Measurements from ENCODE around the gene CBARP. TPM values are rescaled to one million over a fixed set of nuclear protein-coding genes. Genes with fewer than 3 reads are reported as not detected.
"Not testable (repeated sequence)": the region's sequence is repeated elsewhere in the genome, so short reads cannot be mapped to it uniquely, and the experiment has no call there.

The CBARP gene
- total RNA-seq, 1 donor from 2014 or later, result 74.7 TPM

- no peaks in the 10 kb centered on the region for H3K36me3 Mint-ChIP-seq (ENCODE audit: unreplicated experiment)
- peaks cover 4% of the 10 kb centered on the region for H3K4me1 Mint-ChIP-seq (ENCODE audit: low read depth, unreplicated experiment)
- peak overlapping the region; percentile 84 for H3K27ac Mint-ChIP-seq (ENCODE audit: unreplicated experiment)
- peaks cover 2% of the 10 kb centered on the region for H3K27me3 Mint-ChIP-seq (ENCODE audit: unreplicated experiment)
- H3K9me3 Mint-ChIP-seq (ENCODE audit: unreplicated experiment), result peaks cover 7% of the 10 kb centered on the region
- DNase-seq, result peak; percentile 88
- H3K4me3 Mint-ChIP-seq (ENCODE audit: unreplicated experiment), result peak overlapping the region; percentile 84
- TF ChIP-seq CTCF (IDR thresholded peaks at IDR 0.05; ENCODE audit: partially characterized antibody, unreplicated experiment), result peak; percentile 76
Measured at GRCh38 chr19:1248786-1249297, 11.0 kb upstream of the CBARP start.

GRCh38 chr19:1248139-1248785 is 10.5 kb upstream of the CBARP start, which contains the start of gene MIDN:
Gene MIDN, plus strand, starts transcription at chr19:1248583. Its CDS starts 1,714 bp downstream, at chr19:1250297.
- peaks cover 4% of the 10 kb centered on the region for H3K4me1 Mint-ChIP-seq (ENCODE audit: low read depth, unreplicated experiment)
- peaks cover 2% of the 10 kb centered on the region for H3K27me3 Mint-ChIP-seq (ENCODE audit: unreplicated experiment)
- H3K27ac Mint-ChIP-seq (ENCODE audit: unreplicated experiment), result peak within 1 kb of the TSS; percentile 84
- H3K9me3 Mint-ChIP-seq (ENCODE audit: unreplicated experiment), result peaks cover 5% of the 10 kb centered on the region
- H3K4me3 Mint-ChIP-seq (ENCODE audit: unreplicated experiment), result peak within 1 kb of the TSS; percentile 84
- no peaks in the 10 kb centered on the region for H3K36me3 Mint-ChIP-seq (ENCODE audit: unreplicated experiment)
- no peak for TF ChIP-seq CTCF (IDR thresholded peaks at IDR 0.05; ENCODE audit: partially characterized antibody, unreplicated experiment)
- peak; percentile 82 for DNase-seq

GRCh38 chr19:1247748-1248138 is 9.9 kb upstream of the CBARP start:
- peaks cover 5% of the 10 kb centered on the region for H3K9me3 Mint-ChIP-seq (ENCODE audit: unreplicated experiment)
- H3K4me1 Mint-ChIP-seq (ENCODE audit: low read depth, unreplicated experiment), result peaks cover 4% of the 10 kb centered on the region
- no peaks in the 10 kb centered on the region for H3K36me3 Mint-ChIP-seq (ENCODE audit: unreplicated experiment)
- no peak overlapping the region for H3K4me3 Mint-ChIP-seq (ENCODE audit: unreplicated experiment)
- no peak for TF ChIP-seq CTCF (IDR thresholded peaks at IDR 0.05; ENCODE audit: partially characterized antibody, unreplicated experiment)
- H3K27ac Mint-ChIP-seq (ENCODE audit: unreplicated experiment), result peak overlapping the region; percentile 38
- peaks cover 2% of the 10 kb centered on the region for H3K27me3 Mint-ChIP-seq (ENCODE audit: unreplicated experiment)
- no peak for DNase-seq

GRCh38 chr19:1246265-1247087 is 8.7 kb upstream of the CBARP start:
- H3K4me3 Mint-ChIP-seq (ENCODE audit: unreplicated experiment); H3K9me3 Mint-ChIP-seq (ENCODE audit: unreplicated experiment); H3K36me3 Mint-ChIP-seq (ENCODE audit: unreplicated experiment); H3K27me3 Mint-ChIP-seq (ENCODE audit: unreplicated experiment); DNase-seq; H3K4me1 Mint-ChIP-seq (ENCODE audit: low read depth, unreplicated experiment): not testable (repeated sequence)
- peak overlapping the region; percentile 59 for H3K27ac Mint-ChIP-seq (ENCODE audit: unreplicated experiment)

- Mint-ChIP-seq H3K36me3 (ENCODE audit: unreplicated experiment) (no peaks in the 10 kb centered on the region), H3K4me3 (ENCODE audit: unreplicated experiment) (no peak overlapping the region), H3K27ac (ENCODE audit: unreplicated experiment) (no peak overlapping the region), H3K27me3 (ENCODE audit: unreplicated experiment) (peaks cover 6% of the 10 kb centered on the region), H3K9me3 (ENCODE audit: unreplicated experiment) (peaks cover 3% of the 10 kb centered on the region), H3K4me1 (ENCODE audit: low read depth, unreplicated experiment) (peaks cover 7% of the 10 kb centered on the region)
- no peak for DNase-seq
- no peak for TF ChIP-seq CTCF (IDR thresholded peaks at IDR 0.05; ENCODE audit: partially characterized antibody, unreplicated experiment)
Measured at GRCh38 chr19:1245494-1246264, 7.9 kb upstream of the CBARP start.

All from glutamatergic neuron (in vitro differentiated cells).